ENCODE measurements around the gene CD207. TPM values are rescaled to one million over a fixed set of nuclear protein-coding genes. Genes with fewer than 3 reads are reported as not detected.

CD207 gene
- total and polyA plus RNA-seq, 2 experiments from 2014 or later: not detected

- Histone ChIP-seq H2AFZ (peak overlapping the region; percentile 88; the same call in 1 of the 2 replicates), H3K36me3 (ENCODE audit: insufficient read depth) (no peaks in the 10 kb centered on the region), H3K27ac (ENCODE audit: low read depth) (no peak overlapping the region), H3K4me1 (ENCODE audit: insufficient read depth) (peaks cover 13% of the 10 kb centered on the region), H3K27me3 (ENCODE audit: insufficient read depth) (no peaks in the 10 kb centered on the region), H4K20me1 (replicated peaks; ENCODE audit: insufficient read depth) (no peaks in the 10 kb centered on the region), H3K4me2 (peak overlapping the region; percentile 60), H3K4me3 (no peak overlapping the region), H3F3A (replicated peaks; ENCODE audit: low read depth) (no peaks in the 10 kb centered on the region), H3K79me2 (replicated peaks; ENCODE audit: insufficient read depth) (no peaks in the 10 kb centered on the region), H3K9me2 (ENCODE audit: insufficient read depth) (no peaks in the 10 kb centered on the region; the same call in 1 of the 2 replicates)
- no peak overlapping the region for H3K4me3 Mint-ChIP-seq
- DNase-seq (ENCODE audit: low spot score) (peak; percentile 50), ATAC-seq (peak; percentile 76)
- H3K4me1 Mint-ChIP-seq: peaks cover 19% of the 10 kb centered on the region
- H3K27me3 Mint-ChIP-seq (ENCODE audit: insufficient read depth, low read depth, poor library complexity): peaks cover 17% of the 10 kb centered on the region
- TF ChIP-seq ETS1 (IDR thresholded peaks at IDR 0.05) (no peak), CTCF (conservative IDR thresholded peaks at IDR 0.05; ENCODE audit: low read depth in 2 of 2) (no peak), JUNB (IDR thresholded peaks at IDR 0.05; ENCODE audit: unreplicated experiment) (no peak)
- no peaks in the 10 kb centered on the region for H3K36me3 Mint-ChIP-seq (ENCODE audit: low read depth)
- peaks cover 3% of the 10 kb centered on the region; the same call in 1 of the 3 replicates for H3K9me3 Mint-ChIP-seq
- H3K27ac Mint-ChIP-seq: no peak overlapping the region
Measured at GRCh38 chr2:70828115-70828514, 7.5 kb downstream of the CD207 start.

- no peak overlapping the region for H2AFZ ChIP-seq
- no peak overlapping the region for H3K4me3 ChIP-seq
- no peaks in the 10 kb centered on the region for H3K79me2 ChIP-seq (replicated peaks; ENCODE audit: insufficient read depth)
- DNase-seq (ENCODE audit: low spot score) (no peak), ATAC-seq (no peak)
- H3K36me3 ChIP-seq (ENCODE audit: insufficient read depth): no peaks in the 10 kb centered on the region
- Mint-ChIP-seq H3K4me1 (peaks cover 19% of the 10 kb centered on the region), H3K27me3 (ENCODE audit: insufficient read depth, low read depth, poor library complexity) (peaks cover 17% of the 10 kb centered on the region), H3K4me3 (no peak overlapping the region), H3K27ac (no peak overlapping the region), H3K36me3 (ENCODE audit: low read depth) (no peaks in the 10 kb centered on the region), H3K9me3 (peaks cover 3% of the 10 kb centered on the region; the same call in 1 of the 3 replicates)
- H3F3A ChIP-seq (replicated peaks; ENCODE audit: low read depth): no peaks in the 10 kb centered on the region
- H3K27me3 ChIP-seq (ENCODE audit: insufficient read depth): no peaks in the 10 kb centered on the region
- H3K4me1 ChIP-seq (ENCODE audit: insufficient read depth): peaks cover 13% of the 10 kb centered on the region
- no peaks in the 10 kb centered on the region; the same call in 1 of the 2 replicates for H3K9me2 ChIP-seq (ENCODE audit: insufficient read depth)
- H3K4me2 ChIP-seq: no peak overlapping the region
- no peak overlapping the region for H3K27ac ChIP-seq (ENCODE audit: low read depth)
- H4K20me1 ChIP-seq (replicated peaks; ENCODE audit: insufficient read depth): no peaks in the 10 kb centered on the region
- TF ChIP-seq ZNF114 (CRISPR knock-in tag; IDR thresholded peaks at IDR 0.05) (no peak), EZH2phosphoT487 (IDR thresholded peaks at IDR 0.05; ENCODE audit: unreplicated experiment) (no peak), CTCF (conservative IDR thresholded peaks at IDR 0.05; ENCODE audit: low read depth in 2 of 2) (no peak), REST (IDR thresholded peaks at IDR 0.05; ENCODE audit: unreplicated experiment) (no peak), ETS1 (IDR thresholded peaks at IDR 0.05) (no peak), EZH2 (IDR thresholded peaks at IDR 0.05; ENCODE audit: low read depth, unreplicated experiment) (no peak), CREB1 (CRISPR knock-in tag; IDR thresholded peaks at IDR 0.05; ENCODE audit: low read depth) (no peak), JUNB (IDR thresholded peaks at IDR 0.05; ENCODE audit: unreplicated experiment) (no peak), STAT1 (IDR thresholded peaks at IDR 0.05; ENCODE audit: unreplicated experiment) (no peak), POLR2AphosphoS5 (IDR thresholded peaks at IDR 0.05; ENCODE audit: low read depth) (no peak)
Measured at GRCh38 chr2:70827388-70827787, 8.2 kb downstream of the CD207 start.
